ENCODE results near the gene KATNAL1.

The KATNAL1 gene

DNA sequence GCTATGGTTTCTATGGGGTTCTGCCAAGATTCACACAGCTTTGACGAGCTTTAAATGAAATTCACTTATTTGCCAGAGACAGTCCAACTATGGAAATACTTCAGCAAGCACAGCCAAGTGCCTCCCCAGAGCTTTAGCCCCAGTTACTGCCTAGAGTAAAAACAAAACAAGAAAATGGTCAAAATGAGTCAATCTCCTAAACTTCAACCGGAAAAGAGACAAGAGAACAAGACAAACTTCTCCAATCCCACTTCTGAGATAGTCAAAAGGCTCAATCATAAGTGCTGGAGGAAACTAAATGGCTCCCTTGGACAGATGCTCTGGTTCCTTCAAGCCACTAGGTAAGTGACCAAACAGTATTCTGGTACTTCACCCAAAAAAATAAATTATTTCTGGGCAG lies 65.8 kb downstream of the KATNAL1 start:
- Mint-ChIP-seq H3K4me3 (no peak overlapping the region), H3K4me1 (ENCODE audit: low read depth) (peaks cover 6% of the 10 kb centered on the region), H3K36me3 (ENCODE audit: low read depth) (peaks cover 28% of the 10 kb centered on the region), H3K9me3 (peaks cover 18% of the 10 kb centered on the region), H3K27me3 (ENCODE audit: low read depth) (no peaks in the 10 kb centered on the region), H3K27ac (no peak overlapping the region)

DNA sequence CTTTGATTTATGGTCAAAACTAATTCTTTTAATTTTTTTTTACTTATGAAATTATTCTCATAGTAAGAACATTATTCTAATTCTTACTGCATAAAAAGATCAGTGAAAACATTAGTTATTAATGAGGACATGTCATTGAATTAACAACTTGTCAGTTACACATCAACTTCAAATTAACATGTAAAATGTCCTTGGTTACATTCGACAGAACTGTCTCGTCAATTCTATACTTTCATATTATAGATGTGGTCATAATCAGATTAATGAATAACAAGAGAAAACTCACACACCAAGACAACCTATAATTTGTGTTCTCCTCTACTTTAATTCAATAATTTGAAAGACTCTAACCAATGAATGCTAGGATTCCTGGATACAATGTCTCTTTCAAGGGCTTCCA lies 66.7 kb downstream of the KATNAL1 start:
- Mint-ChIP-seq H3K27ac (no peak overlapping the region), H3K4me3 (no peak overlapping the region), H3K27me3 (ENCODE audit: low read depth) (no peaks in the 10 kb centered on the region), H3K9me3 (peaks cover 13% of the 10 kb centered on the region), H3K36me3 (ENCODE audit: low read depth) (peaks cover 27% of the 10 kb centered on the region), H3K4me1 (ENCODE audit: low read depth) (peaks cover 6% of the 10 kb centered on the region)

DNA sequence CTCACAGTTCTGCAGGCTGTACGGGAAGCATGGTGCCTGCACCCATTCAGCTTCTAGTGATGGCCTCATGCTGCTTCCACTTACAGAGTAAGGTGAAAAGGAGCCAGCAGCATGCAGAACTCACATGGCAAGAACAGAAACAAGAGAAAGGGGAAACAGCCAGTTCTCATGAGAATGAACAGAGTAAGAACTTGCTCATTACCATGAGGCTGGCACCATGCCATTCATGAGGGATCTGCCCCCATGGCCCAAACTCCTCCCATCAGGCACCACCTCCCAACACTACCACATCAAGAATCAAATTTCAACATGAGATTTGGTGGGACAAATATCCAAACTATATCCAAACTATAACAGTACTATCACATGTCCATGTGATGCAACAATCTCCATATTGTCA lies 72.1 kb downstream of the KATNAL1 start:
- H3K9me3 Mint-ChIP-seq, result no peaks in the 10 kb centered on the region
- peaks cover 10% of the 10 kb centered on the region for H3K36me3 Mint-ChIP-seq (ENCODE audit: low read depth)
- no peaks in the 10 kb centered on the region for H3K4me1 Mint-ChIP-seq (ENCODE audit: low read depth)
- H3K27ac Mint-ChIP-seq, result no peak overlapping the region
- no peaks in the 10 kb centered on the region for H3K27me3 Mint-ChIP-seq (ENCODE audit: low read depth)
- no peak overlapping the region for H3K4me3 Mint-ChIP-seq

DNA sequence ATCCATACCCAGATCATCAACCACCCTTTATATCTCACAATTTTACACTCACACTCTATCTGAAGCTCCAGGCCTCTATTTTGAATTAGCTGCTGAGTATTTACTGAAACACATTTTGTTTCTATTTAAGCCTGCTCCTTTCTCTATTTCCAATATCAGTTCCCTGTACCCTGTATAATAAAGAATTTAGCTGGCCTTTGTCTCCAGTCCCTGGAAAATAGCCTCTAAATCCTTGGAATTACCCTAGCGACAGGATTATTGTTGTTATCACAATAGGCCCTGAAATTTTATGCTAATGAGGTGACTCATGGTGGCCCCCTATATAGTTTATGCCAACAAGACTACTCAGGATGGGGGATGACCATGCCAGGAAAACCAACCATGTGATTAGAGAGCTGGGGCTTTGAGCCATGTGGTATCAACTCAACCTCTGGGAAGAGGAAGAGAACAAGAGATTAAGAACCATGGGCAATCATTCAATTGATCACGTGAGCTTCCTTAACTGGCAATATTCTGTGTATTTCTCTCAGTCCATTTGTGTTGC lies 72.7 kb downstream of the KATNAL1 start:
- H3K4me3 Mint-ChIP-seq, result no peak overlapping the region
- peaks cover 10% of the 10 kb centered on the region for H3K36me3 Mint-ChIP-seq (ENCODE audit: low read depth)
- H3K27ac Mint-ChIP-seq, result no peak overlapping the region
- H3K9me3 Mint-ChIP-seq, result no peaks in the 10 kb centered on the region
- no peaks in the 10 kb centered on the region for H3K27me3 Mint-ChIP-seq (ENCODE audit: low read depth)
- H3K4me1 Mint-ChIP-seq (ENCODE audit: low read depth), result no peaks in the 10 kb centered on the region

DNA sequence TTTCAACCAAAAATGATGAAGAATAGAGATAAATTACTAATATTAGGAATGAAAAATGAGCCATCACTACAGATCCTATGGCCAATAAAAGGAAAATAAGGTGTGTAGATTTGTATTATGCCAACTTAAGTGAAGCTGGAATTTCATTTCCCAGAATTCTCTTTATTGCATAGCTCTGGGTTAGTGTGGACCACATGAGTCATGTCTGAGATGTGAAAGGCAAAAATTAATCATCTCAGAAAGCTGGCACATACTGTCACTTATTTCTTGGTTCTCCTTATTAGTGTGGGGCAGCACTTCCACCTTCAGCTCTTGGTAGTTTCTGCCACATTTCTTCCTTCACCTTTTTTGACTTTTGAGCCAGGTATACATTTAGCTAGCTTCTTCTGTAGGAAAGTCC lies 82.6 kb downstream of the KATNAL1 start:
- Mint-ChIP-seq H3K36me3 (ENCODE audit: low read depth) (peaks cover 62% of the 10 kb centered on the region), H3K27me3 (ENCODE audit: low read depth) (no peaks in the 10 kb centered on the region), H3K9me3 (peaks cover 30% of the 10 kb centered on the region), H3K27ac (no peak overlapping the region), H3K4me1 (ENCODE audit: low read depth) (peaks cover 4% of the 10 kb centered on the region), H3K4me3 (no peak overlapping the region)

DNA sequence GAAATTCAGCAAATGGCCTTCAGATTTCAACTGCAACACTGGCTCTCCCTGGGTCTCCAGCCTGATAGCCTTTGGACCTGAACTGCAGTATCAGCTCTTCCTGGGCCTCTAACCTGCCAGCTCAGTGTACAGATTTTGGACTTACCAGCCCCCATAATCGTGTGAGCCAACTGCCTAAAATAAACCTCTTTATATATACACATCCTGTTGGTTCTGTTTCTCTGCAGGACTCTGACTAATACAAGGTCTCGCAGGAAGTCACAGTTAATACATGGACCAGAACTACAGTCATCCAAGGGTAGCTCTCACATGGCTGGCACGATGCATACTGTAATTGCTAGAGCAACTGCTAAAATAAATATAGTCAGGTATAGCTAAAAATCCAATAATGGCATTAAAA lies 85.1 kb downstream of the KATNAL1 start:
- no peak overlapping the region for H3K27ac Mint-ChIP-seq
- H3K4me1 Mint-ChIP-seq (ENCODE audit: low read depth), result peaks cover 4% of the 10 kb centered on the region
- H3K36me3 Mint-ChIP-seq (ENCODE audit: low read depth), result peaks cover 53% of the 10 kb centered on the region
- H3K4me3 Mint-ChIP-seq, result no peak overlapping the region
- H3K27me3 Mint-ChIP-seq (ENCODE audit: low read depth), result no peaks in the 10 kb centered on the region
- peaks cover 30% of the 10 kb centered on the region for H3K9me3 Mint-ChIP-seq

DNA sequence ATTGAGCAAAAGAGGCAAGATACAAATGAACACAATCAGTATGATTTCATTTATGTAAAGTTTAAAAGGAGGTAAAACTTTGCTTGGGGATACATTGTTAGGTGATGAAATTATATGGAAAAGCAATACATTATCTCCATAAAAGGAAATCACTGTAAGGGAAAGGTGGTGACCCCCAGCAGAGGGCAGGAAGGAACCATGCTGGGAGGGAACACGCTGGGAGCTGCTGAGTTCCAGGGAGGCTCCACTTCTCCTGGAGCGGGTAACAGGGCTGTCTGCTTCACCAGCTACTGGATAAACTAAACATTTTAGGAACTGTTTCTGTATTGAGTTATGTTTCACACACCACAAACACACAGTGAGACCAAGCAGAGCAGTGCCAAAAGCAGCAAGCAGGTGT lies 91.2 kb downstream of the KATNAL1 start:
- H3K4me3 Mint-ChIP-seq, result no peak overlapping the region
- H3K27me3 Mint-ChIP-seq (ENCODE audit: low read depth), result no peaks in the 10 kb centered on the region
- H3K9me3 Mint-ChIP-seq, result no peaks in the 10 kb centered on the region
- H3K4me1 Mint-ChIP-seq (ENCODE audit: low read depth), result peaks cover 1% of the 10 kb centered on the region
- H3K36me3 Mint-ChIP-seq (ENCODE audit: low read depth), result peaks cover 11% of the 10 kb centered on the region
- no peak overlapping the region for H3K27ac Mint-ChIP-seq

DNA sequence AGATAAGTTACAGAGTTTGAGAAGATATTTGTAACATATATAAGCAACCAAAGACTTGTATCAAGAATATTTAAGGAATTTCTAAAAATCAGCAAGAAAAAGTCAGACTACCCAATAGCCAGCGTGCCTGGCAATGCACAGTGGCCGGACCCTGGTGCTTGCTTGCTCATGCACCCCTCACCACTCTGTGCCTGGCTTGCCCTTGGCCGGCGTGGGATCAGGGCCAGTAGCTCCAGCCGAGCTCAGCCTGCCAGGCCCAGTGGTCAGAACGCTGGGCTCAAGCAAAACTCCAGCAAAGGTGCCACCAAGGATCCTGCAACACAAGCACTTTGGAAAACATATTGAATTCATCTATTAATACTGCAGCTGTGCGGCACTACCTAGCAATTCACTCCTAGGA lies 95.1 kb downstream of the KATNAL1 start:
- H3K27me3 Mint-ChIP-seq (ENCODE audit: low read depth), result no peaks in the 10 kb centered on the region
- H3K4me3 Mint-ChIP-seq, result no peak overlapping the region
- no peak overlapping the region for H3K27ac Mint-ChIP-seq
- H3K36me3 Mint-ChIP-seq (ENCODE audit: low read depth), result peaks cover 17% of the 10 kb centered on the region
- no peaks in the 10 kb centered on the region for H3K9me3 Mint-ChIP-seq
- H3K4me1 Mint-ChIP-seq (ENCODE audit: low read depth), result no peaks in the 10 kb centered on the region

DNA sequence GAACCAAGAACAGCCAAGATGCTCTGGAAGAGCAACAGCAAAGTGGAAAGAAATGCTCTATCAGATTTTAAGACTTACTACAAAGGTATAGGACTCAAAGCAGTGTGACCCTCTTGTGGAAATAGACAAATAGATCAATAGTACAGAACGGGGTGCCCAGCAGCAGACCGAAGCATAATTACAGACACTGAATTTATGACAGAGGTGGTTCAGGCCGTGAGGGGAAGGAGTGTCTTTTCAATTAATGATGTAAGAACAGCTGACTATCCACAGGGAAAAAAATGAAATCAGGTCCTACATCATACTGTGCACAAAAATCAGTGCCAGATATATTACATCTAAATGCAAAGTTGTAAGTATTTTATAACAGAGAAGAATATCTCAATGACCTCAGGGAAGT lies 95.6 kb downstream of the KATNAL1 start:
- Mint-ChIP-seq H3K4me3 (no peak overlapping the region), H3K27ac (no peak overlapping the region), H3K27me3 (ENCODE audit: low read depth) (no peaks in the 10 kb centered on the region), H3K9me3 (no peaks in the 10 kb centered on the region), H3K4me1 (ENCODE audit: low read depth) (no peaks in the 10 kb centered on the region), H3K36me3 (ENCODE audit: low read depth) (peaks cover 19% of the 10 kb centered on the region)

DNA sequence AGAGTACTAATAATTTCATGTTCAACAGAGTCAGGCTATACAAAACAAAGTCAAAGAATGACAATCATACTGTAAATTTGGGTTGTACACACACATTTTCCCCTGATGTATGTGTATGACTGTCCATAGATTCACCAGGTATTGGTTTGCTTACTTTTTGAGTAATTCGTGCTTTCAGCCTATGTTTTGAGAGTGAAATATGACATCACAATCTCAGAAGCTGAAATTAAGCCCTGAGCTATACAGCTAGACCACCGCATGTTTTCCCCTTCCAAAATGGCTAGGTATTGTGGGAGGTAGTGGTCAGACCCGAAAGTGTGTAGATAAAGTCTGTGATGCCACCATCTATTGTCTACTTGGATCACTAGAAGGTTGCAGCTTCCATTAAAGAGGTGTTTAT lies 102.8 kb downstream of the KATNAL1 start:
- no peaks in the 10 kb centered on the region for H3K27me3 Mint-ChIP-seq (ENCODE audit: low read depth)

DNA sequence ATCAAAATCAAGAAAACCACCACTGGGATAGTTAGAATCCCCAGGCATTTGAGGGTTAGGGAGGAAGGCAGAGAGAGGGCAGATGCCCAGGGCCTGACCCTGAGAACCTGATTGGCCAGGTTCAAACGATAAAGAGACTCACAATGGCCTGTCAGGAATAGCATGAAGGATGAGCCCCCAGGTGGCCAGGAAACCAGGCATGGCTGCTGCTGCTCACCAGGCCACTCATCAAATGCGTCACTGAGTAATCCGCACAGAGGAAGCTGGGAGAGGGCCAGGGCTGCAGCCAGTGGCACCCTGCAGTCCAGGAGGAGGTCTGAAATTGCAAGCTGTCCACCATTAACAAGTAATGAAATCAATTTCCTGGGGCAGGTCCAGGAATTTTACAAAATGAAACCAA lies 111.3 kb downstream of the KATNAL1 start:
- H3K27ac Mint-ChIP-seq, result no peak overlapping the region
- no peaks in the 10 kb centered on the region for H3K4me1 Mint-ChIP-seq (ENCODE audit: low read depth)

More for the DNA sequence above, 102.8 kb downstream of the KATNAL1 start:
- Mint-ChIP-seq H3K9me3 (no peaks in the 10 kb centered on the region), H3K4me3 (no peak overlapping the region), H3K27ac (no peak overlapping the region), H3K4me1 (ENCODE audit: low read depth) (no peaks in the 10 kb centered on the region), H3K36me3 (ENCODE audit: low read depth) (peaks cover 17% of the 10 kb centered on the region)

DNA sequence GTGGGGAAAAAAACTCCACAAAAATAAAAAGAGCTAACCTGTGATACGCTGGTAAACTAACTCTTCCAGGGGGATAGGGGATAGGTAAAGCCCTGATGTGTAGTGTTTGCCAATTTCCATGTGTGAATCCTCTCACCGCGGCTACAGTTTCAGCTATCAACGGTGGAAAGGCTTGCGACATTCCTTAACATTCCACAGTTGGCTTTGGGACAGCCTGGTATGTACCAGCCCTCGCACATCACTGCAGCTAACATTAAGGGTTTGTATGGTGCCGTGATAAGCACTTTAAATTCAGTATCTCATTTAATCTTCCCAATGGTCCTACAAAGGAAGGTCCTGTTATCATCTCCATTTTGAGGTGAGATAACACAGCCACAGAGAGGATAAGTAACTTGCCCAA lies 112.4 kb downstream of the KATNAL1 start:
- Mint-ChIP-seq H3K27me3 (ENCODE audit: low read depth) (no peaks in the 10 kb centered on the region), H3K4me1 (ENCODE audit: low read depth) (no peaks in the 10 kb centered on the region), H3K36me3 (ENCODE audit: low read depth) (peaks cover 2% of the 10 kb centered on the region), H3K9me3 (no peaks in the 10 kb centered on the region), H3K4me3 (no peak overlapping the region), H3K27ac (no peak overlapping the region)

More for the DNA sequence above, 111.3 kb downstream of the KATNAL1 start:
- H3K4me3 Mint-ChIP-seq, result no peak overlapping the region
- no peaks in the 10 kb centered on the region for H3K9me3 Mint-ChIP-seq
- peaks cover 2% of the 10 kb centered on the region for H3K36me3 Mint-ChIP-seq (ENCODE audit: low read depth)
- H3K27me3 Mint-ChIP-seq (ENCODE audit: low read depth), result no peaks in the 10 kb centered on the region

DNA sequence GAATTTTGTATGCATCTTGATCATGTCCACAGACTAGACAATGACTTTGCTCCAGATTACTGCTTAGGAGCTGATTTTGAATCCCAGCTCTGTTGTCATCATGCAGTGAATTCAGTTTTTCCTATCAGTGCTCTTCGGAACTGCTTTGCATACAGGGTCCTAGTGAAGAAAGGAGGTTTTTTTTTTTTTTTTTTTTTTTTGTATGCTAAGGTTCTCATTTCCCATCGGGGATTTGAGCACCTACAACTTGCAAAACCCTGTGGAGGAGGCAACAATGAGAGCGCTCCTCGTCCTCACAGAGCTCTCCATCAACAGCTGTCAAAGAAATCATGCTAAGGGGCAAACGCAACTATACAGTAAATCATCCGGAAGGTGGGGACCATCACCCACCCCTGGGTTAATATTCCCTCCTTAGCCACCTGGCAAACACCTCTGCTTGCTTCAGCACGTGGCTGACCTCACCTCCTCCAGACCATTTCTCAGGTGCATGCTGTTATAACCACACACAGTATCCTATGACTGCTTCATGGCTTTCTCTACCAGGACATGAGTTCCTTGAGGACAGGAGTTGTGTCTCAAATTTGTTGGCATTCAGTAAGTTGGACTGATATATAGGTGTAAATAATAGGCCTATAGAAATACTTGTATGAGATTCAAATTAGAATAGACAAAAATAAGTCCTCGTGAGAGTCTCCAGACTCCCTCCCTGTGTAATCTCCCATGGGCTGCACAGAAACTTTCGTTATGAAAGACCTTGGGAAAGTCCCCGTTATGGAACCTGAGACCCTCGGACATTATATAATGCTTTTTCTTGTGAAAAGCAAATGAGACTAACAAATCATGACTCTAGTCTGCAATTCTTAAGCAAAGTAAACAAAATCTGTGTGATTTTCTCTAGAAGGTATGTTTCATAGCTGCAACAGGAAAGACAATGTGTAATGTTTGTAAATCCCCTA lies 113.8 kb downstream of the KATNAL1 start:
- Mint-ChIP-seq H3K4me3 (no peak overlapping the region), H3K36me3 (ENCODE audit: low read depth) (peaks cover 5% of the 10 kb centered on the region), H3K4me1 (ENCODE audit: low read depth) (no peaks in the 10 kb centered on the region), H3K27ac (no peak overlapping the region), H3K9me3 (no peaks in the 10 kb centered on the region), H3K27me3 (ENCODE audit: low read depth) (no peaks in the 10 kb centered on the region)

DNA sequence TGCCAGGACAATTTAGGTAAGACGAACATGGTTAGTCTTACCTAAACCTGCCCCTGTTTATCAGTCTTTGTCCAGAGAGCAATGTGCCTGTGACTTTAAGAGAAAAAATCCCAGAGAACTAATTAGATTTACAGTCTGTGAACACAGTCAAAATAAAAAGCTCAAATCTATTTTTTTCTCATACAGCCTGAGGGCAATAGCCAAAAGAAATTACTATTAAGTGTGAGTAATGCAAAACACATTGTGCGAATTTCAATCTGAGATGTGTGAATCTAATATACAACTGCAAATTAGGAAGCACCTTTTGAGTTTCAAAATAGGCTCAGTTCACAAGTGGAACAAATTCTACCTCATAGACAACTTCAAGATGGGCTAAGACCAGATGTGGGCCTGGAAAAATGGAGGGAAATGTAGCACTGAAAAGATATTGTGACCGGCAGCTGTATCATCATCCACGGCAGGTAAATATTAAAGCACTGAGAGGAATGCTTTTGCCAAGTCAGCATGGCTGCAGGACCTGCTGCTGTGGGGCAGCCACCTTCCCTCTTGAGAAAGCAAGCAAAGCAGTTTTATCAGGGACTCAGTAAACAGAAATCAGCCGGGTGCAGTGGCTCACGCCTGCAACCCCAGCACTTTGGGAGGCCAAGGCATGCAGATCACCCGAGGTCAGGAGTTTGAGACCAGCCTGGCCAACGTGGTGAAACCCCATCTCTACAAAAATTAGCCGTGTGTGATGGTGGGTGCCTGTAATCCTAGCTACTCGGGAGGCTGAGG lies 114.8 kb downstream of the KATNAL1 start:
- Mint-ChIP-seq H3K36me3 (ENCODE audit: low read depth) (peaks cover 5% of the 10 kb centered on the region), H3K27ac (no peak overlapping the region), H3K27me3 (ENCODE audit: low read depth) (no peaks in the 10 kb centered on the region), H3K4me3 (no peak overlapping the region), H3K4me1 (ENCODE audit: low read depth) (no peaks in the 10 kb centered on the region), H3K9me3 (no peaks in the 10 kb centered on the region)

All from T-helper 1 cell treated with Interleukin-12 subunit alpha and Interleukin-12 subunit beta and Interleukin-4 antibody, amounts not matched to agents 30 μg/mL and 1 μg/mL, for 36 hours (primary cell).